Activated naive CD8-positive, alpha-beta T cell treated with anti-CD3 and anti-CD28 coated beads, Interleukin-2, amount 10 ng/mL, durations not matched to agents 7 days and 5 days (primary cell): ENCODE results near the gene ACSF2. TPM values are rescaled to one million over a fixed set of nuclear protein-coding genes. Genes with fewer than 3 reads are reported as not detected.
A peak's percentile ranks its signal among the peaks of the same experiment; 100 is the strongest.
"Not testable (repeated sequence)": the region's sequence is repeated elsewhere in the genome, so short reads cannot be mapped to it uniquely, and the experiment has no call there.

Experiments used
- ATAC-seq: fragments of 150-1000 bp; cut with Tn5 transposase; one replicate; pipeline ENCODE4 v1.10.0; 2021; ENCODE audit warnings: low read depth, moderate library complexity
- POLR2A ChIA-PET: fragments of 350-600 bp; sonication (Branson Sonifier 250); formaldehyde crosslinking; loops from one replicate; lab custom pipeline; 2021; ENCODE audit warnings: antibody characterized with exemption; lab: Charles Lee
- DNase-seq: peaks from one replicate; pipeline ENCODE4 v3.0.0; 2021
- H3K27ac Mint-ChIP-seq: one replicate; pipeline ENCODE4 v1.8.0; 2022; ENCODE audit warnings: mild to moderate bottlenecking, mixed read lengths
- H3K27me3 Mint-ChIP-seq: one replicate; pipeline ENCODE4 v1.8.0; 2022; ENCODE audit warnings: mild to moderate bottlenecking, moderate library complexity, mixed read lengths
- H3K36me3 Mint-ChIP-seq: one replicate; pipeline ENCODE4 v1.8.0; 2021; ENCODE audit warnings: mild to moderate bottlenecking, mixed read lengths
- H3K4me1 Mint-ChIP-seq: one replicate; pipeline ENCODE4 v1.8.0; 2021; ENCODE audit warnings: mixed read lengths
- H3K4me3 Mint-ChIP-seq: one replicate; pipeline ENCODE4 v1.8.0; 2022; ENCODE audit warnings: mild to moderate bottlenecking, moderate library complexity, mixed read lengths
- H3K9me3 Mint-ChIP-seq: one replicate; pipeline ENCODE4 v1.8.0; 2021; ENCODE audit warnings: mixed read lengths
- total RNA-seq, 2 experiments: library from RNA; stranded (reverse); gene quantifications; one replicate each; pipeline ENCODE4 v1.2.3, GENCODE V29; 2021

The ACSF2 gene
- total RNA-seq, 2 experiments from 2014 or later: 42.1 to 45.0 TPM

GRCh38 chr17:50475362-50475761 lies 49.3 kb downstream of the ACSF2 start:
- Mint-ChIP-seq H3K27ac (no peak overlapping the region), H3K4me1 (peaks cover 17% of the 10 kb centered on the region), H3K27me3 (no peaks in the 10 kb centered on the region), H3K36me3 (peaks cover 3% of the 10 kb centered on the region), H3K4me3 (no peak overlapping the region), H3K9me3 (no peaks in the 10 kb centered on the region)
- ATAC-seq (no peak), DNase-seq (no peak)
- POLR2A ChIA-PET: interaction anchor here (0.6 kb wide), 1 partner anchor 31 kb away, joined by 3 read pairs; no protein-coding TSS in a partner anchor

GRCh38 chr17:50475775-50476544 lies 49.9 kb downstream of the ACSF2 start:
- POLR2A ChIA-PET: interaction anchor here (0.6 kb wide), 1 partner anchor 31 kb away, joined by 3 read pairs; no protein-coding TSS in a partner anchor
- not testable (repeated sequence) for H3K36me3 Mint-ChIP-seq, H3K4me3 Mint-ChIP-seq

GRCh38 chr17:50476545-50477315 lies 50.7 kb downstream of the ACSF2 start:
- Mint-ChIP-seq H3K27ac (no peak overlapping the region), H3K9me3 (no peaks in the 10 kb centered on the region), H3K4me3 (no peak overlapping the region), H3K36me3 (peaks cover 2% of the 10 kb centered on the region), H3K27me3 (no peaks in the 10 kb centered on the region), H3K4me1 (peaks cover 13% of the 10 kb centered on the region)
- no peak for DNase-seq
- POLR2A ChIA-PET: no interaction called here
- ATAC-seq: no peak

More at GRCh38 chr17:50475775-50476544, 49.9 kb downstream of the ACSF2 start:
- H3K27me3 Mint-ChIP-seq, DNase-seq, H3K9me3 Mint-ChIP-seq, H3K27ac Mint-ChIP-seq, ATAC-seq: not testable (repeated sequence)
- H3K4me1 Mint-ChIP-seq: peaks cover 14% of the 10 kb centered on the region

DNA sequence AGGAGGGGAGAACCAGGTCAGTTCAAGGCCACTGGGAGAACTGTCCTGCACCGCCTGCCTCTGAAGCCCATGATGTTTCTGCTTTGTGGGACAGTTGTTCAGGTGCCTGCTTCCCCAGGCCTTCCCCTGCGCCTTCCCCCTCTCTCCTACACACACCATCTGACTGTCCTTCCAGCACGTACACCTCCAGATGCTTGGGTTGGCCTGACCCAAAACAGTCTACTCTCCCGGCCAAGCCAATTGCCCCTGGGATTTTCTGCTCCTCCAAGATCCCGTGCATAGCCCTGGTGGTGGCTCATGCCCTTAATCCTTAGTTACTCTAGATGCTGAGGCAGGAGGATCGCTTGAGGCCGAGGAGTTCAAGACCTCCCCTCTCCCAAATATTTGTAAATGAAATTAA lies 52.0 kb downstream of the ACSF2 start:
- Mint-ChIP-seq H3K27me3 (no peaks in the 10 kb centered on the region), H3K27ac (peak overlapping the region; percentile 89), H3K9me3 (no peaks in the 10 kb centered on the region), H3K4me1 (peaks cover 13% of the 10 kb centered on the region), H3K36me3 (peaks cover 1% of the 10 kb centered on the region), H3K4me3 (peak overlapping the region; percentile 87)
- DNase-seq (no peak), ATAC-seq (no peak)
- POLR2A ChIA-PET: no interaction called here

DNA sequence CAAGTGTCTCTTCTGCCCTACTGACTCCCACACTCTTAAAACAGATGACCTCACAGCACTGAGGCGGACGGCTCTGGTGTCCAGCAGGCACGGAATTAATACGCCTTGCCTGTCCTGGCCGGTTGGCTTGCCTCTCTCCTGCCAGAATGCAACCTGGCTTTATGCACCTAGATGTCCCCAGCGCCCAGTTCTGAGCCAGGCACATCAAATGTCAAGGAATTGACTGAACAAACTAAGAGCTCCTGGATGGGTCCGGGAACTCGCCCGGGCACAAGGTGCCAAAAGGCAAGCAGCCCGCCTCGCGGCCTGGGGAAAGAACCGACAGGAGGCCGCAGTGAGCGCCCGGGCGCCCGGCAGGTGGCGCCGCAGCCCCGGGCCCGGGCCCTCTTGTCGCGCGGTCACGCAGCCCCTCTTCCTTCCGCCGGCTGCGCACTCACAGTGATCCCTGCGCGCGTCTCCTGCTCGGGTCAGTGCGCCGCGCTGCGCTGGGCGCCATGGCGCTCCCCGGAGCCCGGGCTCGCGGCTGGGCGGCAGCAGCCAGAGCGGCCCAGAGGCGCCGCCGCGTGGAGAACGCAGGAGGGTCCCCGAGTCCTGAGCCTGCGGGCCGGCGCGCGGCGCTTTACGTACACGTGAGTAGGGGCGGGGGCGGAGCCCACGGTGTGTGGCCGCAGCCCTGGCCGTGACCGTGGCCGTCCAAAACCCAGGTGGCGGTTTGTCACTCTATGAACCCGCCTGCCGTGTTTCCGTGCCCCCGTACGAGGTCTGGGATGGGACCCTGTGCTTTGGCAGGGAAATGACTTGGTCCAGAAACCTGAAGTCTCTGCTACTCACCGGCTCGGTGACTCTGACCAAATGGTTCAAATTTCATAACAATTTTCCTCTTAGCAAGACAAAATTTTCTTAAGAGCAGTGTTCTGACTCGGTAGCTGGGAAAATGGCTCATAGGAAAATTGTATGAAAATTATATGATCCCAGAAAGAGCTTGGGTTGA lies 52.7 kb downstream of the ACSF2 start, which contains the start of gene RSAD1:
TSS of gene RSAD1 (plus strand) at position 470 of the 991 bp plus-strand sequence. CDS start at position 495, 25 bp downstream.
- Mint-ChIP-seq H3K4me3 (peak within 1 kb of the TSS; percentile 87), H3K4me1 (peaks cover 13% of the 10 kb centered on the region), H3K36me3 (peaks cover 1% of the 10 kb centered on the region), H3K27ac (peak within 1 kb of the TSS; percentile 89), H3K9me3 (no peaks in the 10 kb centered on the region), H3K27me3 (no peaks in the 10 kb centered on the region)
- POLR2A ChIA-PET: interaction anchor here (0.7 to 1.2 kb wide), 5 partner anchors 24 to 102 kb away, joined by 3 to 5 read pairs (median 3); partner anchors contain the start of genes ACSF2 and LRRC59
- ATAC-seq (peak; percentile 97), DNase-seq (peak; percentile 88)

DNA sequence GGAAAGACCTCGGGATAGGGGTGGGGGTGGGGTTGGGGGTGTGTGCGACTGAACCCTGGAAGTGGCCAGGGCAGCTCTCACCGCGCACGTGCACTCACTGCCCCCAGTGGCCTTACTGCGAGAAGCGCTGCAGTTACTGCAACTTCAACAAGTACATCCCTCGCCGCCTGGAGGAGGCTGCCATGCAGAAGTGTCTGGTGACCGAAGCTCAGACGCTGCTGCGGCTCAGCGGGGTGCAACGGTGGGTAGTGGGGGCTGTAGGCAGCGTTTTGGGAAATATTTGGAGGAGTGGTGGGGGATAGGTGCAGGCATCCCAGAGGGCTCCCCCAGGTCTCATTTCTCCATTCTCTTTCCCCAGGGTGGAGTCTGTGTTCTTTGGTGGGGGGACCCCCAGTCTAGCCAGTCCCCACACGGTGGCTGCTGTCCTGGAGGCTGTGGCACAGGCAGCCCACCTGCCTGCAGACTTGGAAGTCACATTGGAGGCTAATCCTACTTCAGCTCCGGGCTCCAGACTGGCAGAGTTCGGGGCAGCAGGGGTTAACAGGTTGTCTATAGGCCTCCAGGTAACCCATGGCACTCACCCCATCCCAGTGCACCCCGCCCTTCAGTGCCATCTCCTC lies 53.6 kb downstream of the ACSF2 start:
- peaks cover 3% of the 10 kb centered on the region for H3K36me3 Mint-ChIP-seq
- POLR2A ChIA-PET: interaction anchor here (0.7 to 1.2 kb wide), 5 partner anchors 23 to 103 kb away, joined by 3 to 5 read pairs (median 3); partner anchors contain the start of genes ACSF2 and LRRC59

DNA sequence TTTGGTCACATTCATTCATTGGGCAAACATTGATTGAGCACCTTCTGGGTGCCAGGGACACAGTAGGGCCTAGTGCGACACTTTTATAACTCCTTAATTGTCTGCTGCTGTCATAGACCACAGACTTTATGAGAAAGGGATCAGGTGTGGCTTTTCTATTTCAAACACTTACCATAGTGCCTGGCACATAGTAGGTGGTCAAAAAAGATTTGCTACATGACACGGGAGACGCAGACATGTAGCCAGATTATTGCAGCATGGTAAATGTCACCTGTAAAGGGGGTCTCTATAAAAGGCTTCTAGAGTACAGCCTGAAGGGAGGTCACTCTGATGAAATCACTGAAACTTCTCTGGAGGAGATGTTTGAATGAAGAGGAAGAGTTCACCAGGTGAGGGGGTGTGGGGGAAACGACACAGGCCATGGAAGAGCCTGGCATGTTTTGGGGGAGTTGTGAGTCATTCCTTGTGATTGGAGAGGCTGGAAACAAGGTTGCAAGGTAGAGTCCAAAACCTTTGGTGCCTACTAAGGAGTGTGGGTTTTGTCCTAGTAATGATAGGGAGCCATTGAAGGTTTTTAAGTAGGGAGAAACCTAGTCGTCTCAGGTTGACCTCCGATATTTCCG lies 54.2 kb downstream of the ACSF2 start:
- Mint-ChIP-seq H3K9me3 (no peaks in the 10 kb centered on the region), H3K4me1 (peaks cover 13% of the 10 kb centered on the region), H3K27me3 (no peaks in the 10 kb centered on the region), H3K36me3 (peaks cover 3% of the 10 kb centered on the region), H3K27ac (no peak overlapping the region), H3K4me3 (peak overlapping the region; percentile 87)
- POLR2A ChIA-PET: interaction anchor here (1.1 kb wide), 1 partner anchor 55 kb away, joined by 4 read pairs; the partner anchor contains the start of gene ACSF2
- ATAC-seq (no peak), DNase-seq (no peak)

More for the DNA sequence above, 53.6 kb downstream of the ACSF2 start:
- H3K27ac Mint-ChIP-seq: peak overlapping the region; percentile 79
- peak overlapping the region; percentile 87 for H3K4me3 Mint-ChIP-seq
- no peaks in the 10 kb centered on the region for H3K27me3 Mint-ChIP-seq
- peak; percentile 20 for ATAC-seq
- H3K9me3 Mint-ChIP-seq: no peaks in the 10 kb centered on the region
- DNase-seq: no peak
- H3K4me1 Mint-ChIP-seq: peaks cover 13% of the 10 kb centered on the region

- DNase-seq (no peak), ATAC-seq (no peak)
- POLR2A ChIA-PET: no interaction called here
- no peaks in the 10 kb centered on the region for H3K27me3 Mint-ChIP-seq
- H3K4me3 Mint-ChIP-seq: no peak overlapping the region
- peaks cover 6% of the 10 kb centered on the region for H3K36me3 Mint-ChIP-seq
- no peaks in the 10 kb centered on the region for H3K9me3 Mint-ChIP-seq
- peaks cover 13% of the 10 kb centered on the region for H3K4me1 Mint-ChIP-seq
- H3K27ac Mint-ChIP-seq: no peak overlapping the region
Observed at GRCh38 chr17:50480854-50481490, 55.0 kb downstream of the ACSF2 start.

DNA sequence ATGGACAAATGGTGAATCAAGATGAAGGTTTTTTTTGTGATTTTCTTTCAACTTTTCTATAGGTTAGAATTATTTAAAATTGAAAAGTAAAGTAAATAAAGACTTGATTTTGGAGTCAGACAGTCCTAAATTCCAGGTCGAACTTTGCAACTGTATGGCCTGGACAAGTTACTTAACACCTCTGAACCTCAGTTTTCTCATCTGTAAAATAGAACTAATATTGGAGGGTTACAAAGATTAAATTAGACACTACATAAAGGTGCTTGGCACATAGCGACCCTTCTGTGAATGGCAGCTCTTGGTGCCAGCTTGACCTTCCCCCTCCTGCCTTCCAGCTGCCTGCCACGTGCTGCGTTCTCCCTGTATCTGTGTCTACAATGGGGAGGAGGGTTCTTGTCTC lies 55.6 kb downstream of the ACSF2 start:
- no peaks in the 10 kb centered on the region for H3K27me3 Mint-ChIP-seq
- H3K9me3 Mint-ChIP-seq: no peaks in the 10 kb centered on the region
- DNase-seq (no peak), ATAC-seq (no peak)
- H3K27ac Mint-ChIP-seq: no peak overlapping the region
- POLR2A ChIA-PET: interaction anchor here (0.6 kb wide), 1 partner anchor 224 kb away, joined by 5 read pairs; no protein-coding TSS in a partner anchor
- no peak overlapping the region for H3K4me3 Mint-ChIP-seq
- H3K4me1 Mint-ChIP-seq: peaks cover 13% of the 10 kb centered on the region
- H3K36me3 Mint-ChIP-seq: peaks cover 6% of the 10 kb centered on the region

DNA sequence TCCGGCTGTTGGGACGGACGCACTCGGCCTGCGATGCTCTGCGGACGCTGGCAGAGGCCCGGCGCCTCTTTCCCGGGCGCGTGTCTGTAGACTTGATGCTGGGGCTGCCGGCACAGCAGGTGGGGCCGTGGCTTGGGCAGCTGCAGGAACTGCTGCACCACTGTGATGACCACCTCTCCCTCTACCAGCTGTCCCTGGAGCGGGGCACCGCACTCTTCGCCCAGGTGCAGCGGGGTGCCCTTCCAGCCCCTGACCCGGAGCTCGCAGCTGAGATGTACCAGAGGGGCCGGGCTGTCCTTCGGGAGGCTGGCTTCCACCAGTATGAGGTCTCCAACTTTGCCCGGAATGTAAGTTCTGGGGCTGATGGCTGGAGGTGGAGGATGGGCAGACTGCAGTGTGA lies 56.1 kb downstream of the ACSF2 start:
- POLR2A ChIA-PET: interaction anchor here (0.6 kb wide), 1 partner anchor 223 kb away, joined by 5 read pairs; no protein-coding TSS in a partner anchor

GRCh38 chr17:50482516-50482915 lies 56.5 kb downstream of the ACSF2 start:
- no peak for ATAC-seq
- no peaks in the 10 kb centered on the region for H3K27me3 Mint-ChIP-seq
- H3K9me3 Mint-ChIP-seq: no peaks in the 10 kb centered on the region
- H3K4me1 Mint-ChIP-seq: peaks cover 13% of the 10 kb centered on the region
- peak; percentile 80 for DNase-seq
- POLR2A ChIA-PET: interaction anchor here (0.6 kb wide), 1 partner anchor 223 kb away, joined by 5 read pairs; no protein-coding TSS in a partner anchor
- H3K4me3 Mint-ChIP-seq: no peak overlapping the region
- H3K27ac Mint-ChIP-seq: no peak overlapping the region
- peaks cover 6% of the 10 kb centered on the region for H3K36me3 Mint-ChIP-seq

More for the DNA sequence above, 56.1 kb downstream of the ACSF2 start:
- no peak for DNase-seq
- Mint-ChIP-seq H3K27me3 (no peaks in the 10 kb centered on the region), H3K4me1 (peaks cover 13% of the 10 kb centered on the region), H3K36me3 (peaks cover 6% of the 10 kb centered on the region), H3K27ac (no peak overlapping the region), H3K4me3 (no peak overlapping the region), H3K9me3 (no peaks in the 10 kb centered on the region)
- no peak for ATAC-seq
